GM18498 (cell line): ENCODE measurements around the gene NCOA1.
"Not testable (repeated sequence)": the region's sequence is repeated elsewhere in the genome, so short reads cannot be mapped to it uniquely, and the experiment has no call there.

ENCODE experiments used
- ATAC-seq: cut with Tn5 transposase; IDR thresholded peaks from one replicate; pipeline ENCODE4 v1.9.1; 2021; ENCODE audit warnings: mild to moderate bottlenecking, moderate library complexity; ENCODE audit not compliant: unreplicated experiment

NCOA1 gene

GRCh38 chr2:24771764-24772586 is 280.9 kb downstream of the NCOA1 start:
- no peak for ATAC-seq

GRCh38 chr2:24774373-24774772 is 283.3 kb downstream of the NCOA1 start:
- ATAC-seq, result no peak

- ATAC-seq, result no peak
Observed at GRCh38 chr2:24779116-24779515, 288.1 kb downstream of the NCOA1 start.

GRCh38 chr2:24783641-24784040 is 292.6 kb downstream of the NCOA1 start:
- ATAC-seq, result no peak

GRCh38 chr2:24785671-24786321 is 294.7 kb downstream of the NCOA1 start:
- ATAC-seq, result peak; percentile 93

GRCh38 chr2:24787532-24787931 is 296.5 kb downstream of the NCOA1 start:
- no peak for ATAC-seq

- no peak for ATAC-seq
Observed at GRCh38 chr2:24788816-24789215, 297.8 kb downstream of the NCOA1 start.

- ATAC-seq, result no peak
Observed at GRCh38 chr2:24791452-24791851, 300.4 kb downstream of the NCOA1 start.

GRCh38 chr2:24792542-24792873 is 301.5 kb downstream of the NCOA1 start:
- ATAC-seq, result no peak

- peak; percentile 92 for ATAC-seq
Observed at GRCh38 chr2:24792874-24793760, 302.1 kb downstream of the NCOA1 start, which contains the start of the genes CENPO and PTRHD1. Gene CENPO, plus strand, starts transcription at chr2:24793425. Its CDS starts 495 bp downstream, at chr2:24793920. Gene PTRHD1, minus strand, starts transcription at chr2:24793391. Its CDS starts 14 bp downstream, at chr2:24793377.

GRCh38 chr2:24793761-24794435 is 302.8 kb downstream of the NCOA1 start:
- ATAC-seq, result no peak

GRCh38 chr2:24797644-24798043 is 306.6 kb downstream of the NCOA1 start:
- no peak for ATAC-seq

GRCh38 chr2:24800487-24800886 is 309.4 kb downstream of the NCOA1 start:
- ATAC-seq, result not testable (repeated sequence)

GRCh38 chr2:24805811-24806660 is 315.0 kb downstream of the NCOA1 start:
- not testable (repeated sequence) for ATAC-seq

GRCh38 chr2:24806661-24807036 is 315.6 kb downstream of the NCOA1 start:
- no peak for ATAC-seq

- no peak for ATAC-seq
Observed at GRCh38 chr2:24809316-24810007, 318.4 kb downstream of the NCOA1 start.

- no peak for ATAC-seq
Observed at GRCh38 chr2:24813691-24814137, 322.7 kb downstream of the NCOA1 start.

GRCh38 chr2:24814516-24814915 is 323.5 kb downstream of the NCOA1 start:
- ATAC-seq, result no peak

- no peak for ATAC-seq
Observed at GRCh38 chr2:24815171-24815570, 324.1 kb downstream of the NCOA1 start.
